CD4-positive, alpha-beta memory T cell (primary cell): Measurements from ENCODE around the gene CYB5RL. TPM values are rescaled to one million over a fixed set of nuclear protein-coding genes. Genes with fewer than 3 reads are reported as not detected.

Experiments
- CTCF ChIA-PET: fragments of 350-600 bp; sonication (Branson Sonifier 250); formaldehyde crosslinking; loops from one replicate; lab custom pipeline; 2021; ENCODE audit warnings: inconsistent platforms; ENCODE audit not compliant: partially characterized antibody; lab: Charles Lee
- POLR2A ChIA-PET: fragments of 350-600 bp; sonication (Branson Sonifier 250); formaldehyde crosslinking; loops from one replicate; lab custom pipeline; 2021; ENCODE audit not compliant: partially characterized antibody; lab: Charles Lee
- DNase-seq, 5 donors: peaks; one replicate each; pipeline versions ENCODE4 v3.0.0 to v3.0.0-alpha.2; 2020 to 2022; ENCODE audit warnings: mixed read lengths in 1 of 5
- H3K27ac ChIP-seq: one replicate; pipeline ENCODE4 v1.7.0; 2013; ENCODE audit warnings: low read depth, low read length
- H3K27me3 ChIP-seq: 2 replicates; pipeline ENCODE4 v1.7.0; 2013; ENCODE audit warnings: mild to moderate bottlenecking, low read length, moderate library complexity; ENCODE audit not compliant: insufficient read depth
- H3K36me3 ChIP-seq: 2 replicates; pipeline ENCODE4 v1.7.0; 2013; ENCODE audit warnings: mild to moderate bottlenecking, low read length, moderate library complexity; ENCODE audit not compliant: insufficient read depth
- H3K4me1 ChIP-seq: 2 replicates; pipeline ENCODE4 v1.7.0; 2013; ENCODE audit warnings: mild to moderate bottlenecking, low read length, moderate library complexity; ENCODE audit not compliant: insufficient read depth
- H3K4me3 ChIP-seq, 2 donors: one replicate each; pipeline ENCODE4 v1.7.0; 2013; ENCODE audit warnings: low read length in 2 of 2, mild to moderate bottlenecking in 1 of 2
- H3K9me3 ChIP-seq, 2 donors: one replicate each; pipeline ENCODE4 v1.7.0; 2013; ENCODE audit warnings: low read length in 2 of 2, control low read depth in 1 of 2; ENCODE audit not compliant: control insufficient read depth in 1 of 2
- H3K27ac Mint-ChIP-seq, 7 donors: one replicate each; pipeline ENCODE4 v1.8.0; 2020 to 2021; ENCODE audit warnings: mixed read lengths in 7 of 7, mild to moderate bottlenecking in 6 of 7, inconsistent platforms in 3 of 7, moderate library complexity in 3 of 7
- H3K27me3 Mint-ChIP-seq, 2 donors: one replicate each; pipeline ENCODE4 v1.8.0; 2020 to 2021; ENCODE audit warnings: mixed read lengths in 2 of 2
- H3K36me3 Mint-ChIP-seq, 2 donors: one replicate each; pipeline ENCODE4 v1.8.0; 2020 to 2021; ENCODE audit warnings: mixed read lengths in 2 of 2, inconsistent platforms in 1 of 2, mild to moderate bottlenecking in 1 of 2
- H3K4me1 Mint-ChIP-seq, 4 donors: one replicate each; pipeline ENCODE4 v1.8.0; 2020 to 2021; ENCODE audit warnings: mixed read lengths in 4 of 4, mild to moderate bottlenecking in 1 of 4
- H3K4me3 Mint-ChIP-seq, 8 donors: one replicate each; pipeline ENCODE4 v1.8.0; 2020 to 2021; ENCODE audit warnings: mixed read lengths in 8 of 8, mild to moderate bottlenecking in 7 of 8, moderate library complexity in 6 of 8, inconsistent platforms in 3 of 8
- H3K9me3 Mint-ChIP-seq, 8 donors: one replicate each; pipeline ENCODE4 v1.8.0; 2020 to 2021; ENCODE audit warnings: mixed read lengths in 8 of 8, mild to moderate bottlenecking in 5 of 8, inconsistent platforms in 3 of 8, moderate library complexity in 1 of 8
- intact Hi-C: fragments of 100-400 bp; cut with micrococcal nuclease; formaldehyde crosslinking; loops from one replicate; pipeline ENCODE4 v1.15.1; 2023
- polyA plus RNA-seq, 2 donors: library from polyadenylated mRNA; unstranded; fragments of 300-500 nt; fragmentation: Illumina TruSeq; gene quantifications; one replicate each; pipeline ENCODE4 v1.2.3, GENCODE V29; 2021
- total RNA-seq, 2 experiments: library from RNA; stranded (reverse); gene quantifications; one replicate each; pipeline ENCODE4 v1.2.3, GENCODE V29; 2021

Gene CYB5RL
- total and polyA plus RNA-seq, 4 experiments from 2014 or later, result 1.3 to 10.7 (median 7.5) TPM

DNA sequence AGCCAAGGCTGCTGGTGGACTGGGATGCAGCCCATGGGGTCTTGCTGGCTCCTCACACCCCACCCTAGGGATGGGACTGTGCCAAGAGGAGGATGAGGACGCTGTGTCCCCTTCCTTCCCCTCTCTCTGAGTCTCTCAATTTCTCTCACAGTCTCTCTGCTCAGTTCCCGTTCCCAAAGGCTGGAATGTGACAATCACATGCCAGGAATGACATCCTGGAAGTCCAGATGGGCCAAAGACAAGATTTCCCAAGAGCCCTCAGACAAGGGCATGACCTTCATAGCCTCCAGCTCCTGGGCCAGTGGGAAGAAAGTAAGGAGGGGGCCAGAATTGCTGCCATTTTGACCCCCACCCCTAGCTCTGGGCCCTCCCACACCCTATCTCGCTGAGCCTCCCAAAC, 39.5 kb downstream of the CYB5RL start:
- H3K36me3 Mint-ChIP-seq, result no peaks in the 10 kb centered on the region
- CTCF ChIA-PET, result no interaction called here
- no peak overlapping the region for H3K4me3 ChIP-seq
- H3K4me3 Mint-ChIP-seq, result no peak overlapping the region
- H3K4me1 ChIP-seq, result no peaks in the 10 kb centered on the region
- no peaks in the 10 kb centered on the region for H3K27me3 ChIP-seq
- intact Hi-C loops, result no loop called here
- H3K27ac ChIP-seq, result no peak overlapping the region
- no peak overlapping the region for H3K27ac Mint-ChIP-seq
- no peaks in the 10 kb centered on the region for H3K36me3 ChIP-seq
- no peaks in the 10 kb centered on the region for H3K27me3 Mint-ChIP-seq
- no peaks in the 10 kb centered on the region for H3K4me1 Mint-ChIP-seq
- no peaks in the 10 kb centered on the region for H3K9me3 ChIP-seq
- DNase-seq, result no peak
- POLR2A ChIA-PET, result no interaction called here
- H3K9me3 Mint-ChIP-seq, result no peaks in the 10 kb centered on the region

DNA sequence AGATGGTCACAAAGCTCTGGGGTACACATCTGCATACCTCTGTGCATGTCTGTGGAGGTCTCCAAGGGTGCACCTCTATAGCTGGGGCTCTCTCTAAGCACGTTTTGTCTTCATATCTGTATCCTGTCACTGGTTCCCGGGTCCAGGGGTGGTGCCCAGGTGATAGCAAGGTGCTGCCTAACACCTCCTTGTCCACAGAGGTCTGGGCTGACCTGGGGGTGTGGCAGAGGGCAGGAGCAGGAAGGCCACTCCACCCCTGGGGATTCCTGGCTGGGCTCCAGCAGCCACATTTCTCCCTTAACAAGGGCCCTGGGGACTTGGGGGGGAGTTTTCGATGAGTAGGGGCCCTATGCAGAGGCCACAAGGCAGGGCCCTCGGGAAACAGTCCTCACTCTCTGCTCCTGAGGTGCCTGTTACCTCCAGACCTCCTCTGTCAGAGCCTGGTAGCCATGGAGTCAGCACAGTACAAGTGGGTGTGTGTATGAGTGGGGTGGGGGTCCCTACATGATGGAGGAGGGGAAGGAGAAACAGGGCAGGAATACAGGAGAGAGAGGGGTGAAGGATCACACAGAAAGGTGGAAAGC, 40.0 kb downstream of the CYB5RL start:
- Histone ChIP-seq H3K27me3 (no peaks in the 10 kb centered on the region), H3K4me1 (no peaks in the 10 kb centered on the region), H3K4me3 (no peak overlapping the region), H3K27ac (no peak overlapping the region), H3K9me3 (no peaks in the 10 kb centered on the region), H3K36me3 (no peaks in the 10 kb centered on the region)
- Mint-ChIP-seq H3K9me3 (no peaks in the 10 kb centered on the region), H3K27ac (no peak overlapping the region), H3K4me3 (no peak overlapping the region), H3K4me1 (no peaks in the 10 kb centered on the region), H3K36me3 (no peaks in the 10 kb centered on the region), H3K27me3 (no peaks in the 10 kb centered on the region)
- intact Hi-C loops, result no loop called here
- CTCF ChIA-PET, result no interaction called here
- DNase-seq, result no peak
- POLR2A ChIA-PET, result no interaction called here

- no peaks in the 10 kb centered on the region for H3K4me1 Mint-ChIP-seq
- Histone ChIP-seq H3K4me3 (no peak overlapping the region), H3K36me3 (no peaks in the 10 kb centered on the region), H3K27ac (no peak overlapping the region), H3K4me1 (no peaks in the 10 kb centered on the region), H3K9me3 (no peaks in the 10 kb centered on the region), H3K27me3 (no peaks in the 10 kb centered on the region)
- no peak overlapping the region for H3K27ac Mint-ChIP-seq
- no peaks in the 10 kb centered on the region for H3K9me3 Mint-ChIP-seq
- CTCF ChIA-PET, result no interaction called here
- POLR2A ChIA-PET, result no interaction called here
- no peaks in the 10 kb centered on the region for H3K27me3 Mint-ChIP-seq
- intact Hi-C loops, result no loop called here
- H3K4me3 Mint-ChIP-seq, result no peak overlapping the region
- no peak for DNase-seq
- H3K36me3 Mint-ChIP-seq, result no peaks in the 10 kb centered on the region
Observed at GRCh38 chr1:54158071-54158470, 41.8 kb downstream of the CYB5RL start.

GRCh38 chr1:54157401-54157800, 42.4 kb downstream of the CYB5RL start:
- no peaks in the 10 kb centered on the region for H3K27me3 Mint-ChIP-seq
- no peaks in the 10 kb centered on the region for H3K36me3 ChIP-seq
- no peak overlapping the region for H3K27ac Mint-ChIP-seq
- H3K4me1 Mint-ChIP-seq, result no peaks in the 10 kb centered on the region
- H3K9me3 Mint-ChIP-seq, result no peaks in the 10 kb centered on the region
- H3K36me3 Mint-ChIP-seq, result no peaks in the 10 kb centered on the region
- ChIA-PET CTCF (no interaction called here), POLR2A (no interaction called here)
- H3K4me3 Mint-ChIP-seq, result no peak overlapping the region
- H3K27ac ChIP-seq, result no peak overlapping the region
- H3K27me3 ChIP-seq, result no peaks in the 10 kb centered on the region
- no peak for DNase-seq
- H3K9me3 ChIP-seq, result no peaks in the 10 kb centered on the region
- no peaks in the 10 kb centered on the region for H3K4me1 ChIP-seq
- intact Hi-C loops, result no loop called here
- no peak overlapping the region for H3K4me3 ChIP-seq

GRCh38 chr1:54156986-54157385, 42.8 kb downstream of the CYB5RL start:
- Mint-ChIP-seq H3K27me3 (no peaks in the 10 kb centered on the region), H3K4me1 (no peaks in the 10 kb centered on the region), H3K4me3 (no peak overlapping the region), H3K27ac (no peak overlapping the region), H3K36me3 (no peaks in the 10 kb centered on the region), H3K9me3 (no peaks in the 10 kb centered on the region)
- no peaks in the 10 kb centered on the region for H3K36me3 ChIP-seq
- POLR2A ChIA-PET, result no interaction called here
- intact Hi-C loops, result no loop called here
- no peak overlapping the region for H3K27ac ChIP-seq
- CTCF ChIA-PET, result no interaction called here
- DNase-seq, result no peak
- no peaks in the 10 kb centered on the region for H3K4me1 ChIP-seq
- no peak overlapping the region for H3K4me3 ChIP-seq
- no peaks in the 10 kb centered on the region for H3K27me3 ChIP-seq
- no peaks in the 10 kb centered on the region for H3K9me3 ChIP-seq

GRCh38 chr1:54156201-54156600, 43.6 kb downstream of the CYB5RL start:
- DNase-seq, result no peak
- Histone ChIP-seq H3K4me1 (no peaks in the 10 kb centered on the region), H3K4me3 (no peak overlapping the region), H3K27ac (no peak overlapping the region), H3K27me3 (no peaks in the 10 kb centered on the region), H3K36me3 (no peaks in the 10 kb centered on the region), H3K9me3 (no peaks in the 10 kb centered on the region)
- Mint-ChIP-seq H3K9me3 (no peaks in the 10 kb centered on the region), H3K36me3 (no peaks in the 10 kb centered on the region), H3K27ac (no peak overlapping the region), H3K4me3 (no peak overlapping the region), H3K4me1 (no peaks in the 10 kb centered on the region), H3K27me3 (no peaks in the 10 kb centered on the region)
- ChIA-PET CTCF (no interaction called here), POLR2A (no interaction called here)
- intact Hi-C loops, result no loop called here

GRCh38 chr1:54153535-54154439, 46.0 kb downstream of the CYB5RL start:
- H3K36me3 ChIP-seq, result no peaks in the 10 kb centered on the region
- no peak overlapping the region for H3K4me3 Mint-ChIP-seq
- CTCF ChIA-PET, result interaction anchor here (0.8 kb wide), 1 partner anchor 73 kb away, joined by 3 read pairs; no protein-coding TSS in a partner anchor
- no peak overlapping the region for H3K27ac ChIP-seq
- H3K4me1 Mint-ChIP-seq, result peaks cover 0 to 2% (median 0%) of the 10 kb centered on the region in 4 donors
- POLR2A ChIA-PET, result no interaction called here
- H3K27me3 ChIP-seq, result no peaks in the 10 kb centered on the region
- intact Hi-C loops, result no loop called here
- no peak overlapping the region for H3K4me3 ChIP-seq
- DNase-seq, result no peak
- H3K27ac Mint-ChIP-seq, result no peak overlapping the region
- H3K4me1 ChIP-seq, result no peaks in the 10 kb centered on the region
- H3K9me3 Mint-ChIP-seq, result no peaks in the 10 kb centered on the region
- H3K9me3 ChIP-seq, result no peaks in the 10 kb centered on the region
- H3K36me3 Mint-ChIP-seq, result no peaks in the 10 kb centered on the region
- H3K27me3 Mint-ChIP-seq, result no peaks in the 10 kb centered on the region
